Germinal center (tissue), 1 donor: ENCODE measurements around the gene TOR2A.

Experiments used
- DNase-seq: peaks from one replicate; pipeline ENCODE4 v3.0.0; 2012; ENCODE audit warnings: mixed read lengths, low spot score

TOR2A gene

DNA sequence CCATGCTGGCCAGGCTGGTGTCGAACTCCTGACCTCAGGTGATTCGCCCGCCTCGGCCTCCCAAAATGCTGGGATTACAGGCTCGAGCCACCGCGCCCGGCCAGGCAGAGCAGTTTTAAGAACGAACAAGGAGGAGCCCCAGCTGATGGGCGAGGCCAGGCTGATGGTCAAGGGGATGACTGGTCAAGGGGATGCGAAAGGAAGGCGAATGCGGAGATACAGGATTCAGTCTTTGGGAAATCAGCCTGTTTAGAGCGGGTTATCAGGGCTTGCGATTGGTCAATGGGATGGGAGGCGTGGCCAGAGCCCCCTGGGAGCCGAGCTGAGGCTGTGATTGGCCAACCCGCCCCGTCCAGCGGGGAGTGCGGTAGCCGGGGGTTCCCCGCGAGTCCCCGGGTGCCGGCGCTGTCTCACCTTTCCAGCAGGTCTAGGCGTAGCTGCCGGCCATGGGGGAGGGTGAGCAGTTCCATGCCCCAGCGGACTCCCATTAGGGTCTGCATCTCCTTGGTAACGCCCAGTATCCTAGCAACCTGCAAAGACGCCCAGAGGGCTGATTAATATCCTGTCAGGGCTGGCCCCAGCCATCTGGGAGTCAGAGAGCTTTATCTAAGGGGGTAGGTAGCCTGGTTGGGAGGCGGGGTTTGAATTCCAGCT lies 7.5 kb upstream of the TOR2A start:
- no peak for DNase-seq

DNA sequence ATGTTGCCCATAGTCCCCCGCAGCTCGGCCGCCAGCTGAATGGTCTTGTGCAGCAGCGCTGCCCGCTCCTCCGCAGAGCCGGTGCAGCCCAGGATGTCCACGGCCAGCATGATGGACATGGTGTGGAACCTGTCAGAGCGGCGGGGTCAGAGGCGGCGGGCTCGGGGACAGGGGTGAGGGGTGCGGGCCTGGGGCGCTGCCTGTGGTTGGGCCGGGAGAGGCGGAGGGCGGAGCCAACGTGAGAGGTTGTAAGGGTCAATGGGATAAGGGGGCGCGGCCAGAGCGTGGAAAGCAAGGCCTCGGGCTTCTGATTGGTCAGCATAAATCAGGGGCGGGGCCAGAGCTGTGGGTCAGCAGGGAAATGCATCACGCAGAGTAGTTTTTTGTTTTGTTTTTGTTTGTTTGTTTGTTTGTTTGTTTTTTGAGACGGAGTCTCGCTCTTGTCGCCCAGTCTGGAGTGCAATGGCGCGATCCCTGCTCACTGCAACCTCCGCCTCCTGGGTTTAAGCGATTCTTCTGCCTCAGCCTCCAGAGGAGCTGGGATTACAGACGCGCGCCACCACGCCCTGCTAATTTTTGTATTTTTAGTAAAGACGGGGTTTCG lies 6.8 kb upstream of the TOR2A start:
- no peak for DNase-seq

- no peak for DNase-seq
Measured at GRCh38 chr9:127739614-127740330, 4.7 kb upstream of the TOR2A start.

DNA sequence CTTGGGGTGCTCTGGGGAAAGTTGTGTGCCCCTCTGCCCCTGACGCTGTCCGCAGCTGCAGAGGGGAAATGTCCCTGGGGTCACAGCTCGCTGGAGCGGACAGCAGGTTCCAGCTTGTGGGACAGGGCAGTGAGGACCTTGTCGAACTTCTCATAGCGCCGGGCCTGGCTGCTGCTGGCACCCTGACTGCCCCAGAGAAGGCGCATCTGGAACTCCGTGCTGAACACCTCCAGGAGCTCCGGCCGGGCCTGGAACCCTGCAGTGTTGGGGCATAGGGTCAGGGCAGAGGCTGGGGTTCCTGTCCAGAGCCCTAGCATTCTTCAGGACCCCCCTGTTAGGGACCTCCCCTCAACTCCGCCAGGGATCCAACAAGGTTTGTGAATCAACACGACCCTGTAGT lies 3.6 kb upstream of the TOR2A start:
- no peak for DNase-seq

GRCh38 chr9:127735530-127736185 lies 564 bp upstream of the TOR2A start:
- DNase-seq = no peak

DNA sequence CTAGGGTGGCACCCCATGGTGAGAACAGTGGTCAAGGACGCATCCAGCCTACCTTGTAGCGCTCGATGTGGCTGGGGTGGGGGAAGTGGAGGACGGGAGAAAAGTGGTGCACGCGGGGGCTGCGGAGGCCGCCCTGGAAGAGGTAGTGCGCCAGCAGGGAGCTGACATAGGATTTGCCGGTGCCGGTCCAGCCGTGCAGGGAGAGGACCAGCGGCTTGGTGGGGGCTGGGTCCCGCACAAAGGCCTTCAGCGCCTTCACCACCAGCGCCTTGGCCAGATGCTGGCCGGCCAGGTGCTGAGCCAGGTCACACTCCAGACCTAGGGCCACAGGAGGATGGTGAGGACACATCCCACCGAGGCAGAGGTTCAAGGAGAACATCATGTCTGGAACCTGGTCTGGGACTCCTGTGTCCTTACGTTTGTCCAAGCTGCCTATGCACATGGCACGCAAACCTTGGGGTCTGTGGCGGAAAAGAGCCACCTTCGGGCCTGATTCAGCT lies 797 bp downstream of the TOR2A start:
- DNase-seq = no peak

- no peak for DNase-seq
Measured at GRCh38 chr9:127733614-127734013, 1.5 kb downstream of the TOR2A start.

DNA sequence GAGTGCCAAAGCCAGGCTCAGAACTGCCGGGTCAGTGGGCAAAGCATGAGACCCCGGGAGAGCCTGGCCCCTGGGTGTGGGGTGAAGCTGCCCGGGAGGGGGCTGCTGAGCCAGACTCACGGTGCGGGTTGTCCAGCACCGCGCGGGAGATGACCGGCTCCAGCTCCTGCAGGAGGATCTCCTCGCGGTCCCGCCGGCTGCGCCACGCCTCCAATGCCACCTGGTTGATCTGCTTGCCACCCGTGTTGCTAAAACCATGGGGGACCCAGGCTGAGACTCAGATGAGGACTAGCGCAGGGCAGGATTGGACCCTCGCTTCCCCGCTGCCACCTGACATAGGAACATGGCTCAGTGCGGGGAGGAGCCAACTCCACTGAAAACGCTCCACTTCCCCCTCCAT lies 2.6 kb downstream of the TOR2A start:
- DNase-seq = no peak

GRCh38 chr9:127731938-127732337 lies 3.2 kb downstream of the TOR2A start:
- DNase-seq = no peak

DNA sequence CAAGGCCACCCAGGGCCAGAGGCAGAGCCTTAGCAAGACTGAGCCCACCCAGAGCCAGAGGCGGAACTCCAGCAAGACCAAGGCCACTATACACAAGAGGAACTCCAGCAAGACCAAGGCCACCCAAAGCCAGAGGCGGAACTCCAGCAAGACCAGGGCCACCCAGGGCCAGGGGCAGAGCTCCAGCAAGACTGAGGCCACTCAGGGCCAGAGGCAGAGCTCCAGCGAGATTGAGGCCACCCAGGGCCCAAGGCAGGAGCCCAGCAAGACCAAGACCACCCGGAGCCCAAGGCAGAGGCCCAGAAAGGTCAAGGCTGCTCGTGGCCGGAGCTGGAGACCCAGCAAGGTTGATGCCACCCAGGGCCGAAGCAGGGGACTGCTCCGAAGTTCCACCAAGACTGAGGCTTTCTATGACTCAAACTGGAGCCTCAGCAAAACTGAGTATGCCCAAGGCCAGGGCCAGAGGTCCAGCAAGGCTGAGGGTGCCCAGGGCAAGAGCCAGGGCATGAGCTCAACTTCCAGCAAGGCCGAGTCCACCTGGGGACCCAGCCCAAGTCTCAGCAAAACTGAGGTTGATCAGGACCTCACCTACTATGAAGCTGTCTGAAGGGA lies 4.2 kb downstream of the TOR2A start:
- no peak for DNase-seq

GRCh38 chr9:127730262-127730661 lies 4.8 kb downstream of the TOR2A start:
- DNase-seq = no peak

- DNase-seq = no peak
Measured at GRCh38 chr9:127729522-127730256, 5.4 kb downstream of the TOR2A start.

DNA sequence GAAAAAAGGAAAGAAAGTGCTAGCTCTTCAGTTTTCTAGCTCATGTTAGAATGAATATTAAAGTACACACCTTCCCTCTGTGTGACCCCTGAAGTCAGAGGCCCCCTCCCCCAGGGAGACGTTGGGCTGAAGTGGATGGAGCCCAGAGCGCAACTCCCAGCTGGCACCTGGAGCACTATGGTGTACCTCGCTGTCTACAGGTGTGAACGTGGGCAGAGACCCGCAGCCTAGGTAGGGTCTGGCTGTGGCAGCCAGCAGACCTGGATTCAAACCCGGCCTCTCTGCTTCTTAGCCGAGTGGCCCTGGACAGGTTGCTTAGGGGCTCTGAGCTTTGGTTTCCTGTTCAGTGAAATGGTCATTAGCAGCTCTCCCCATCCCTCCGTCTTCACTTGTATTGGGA lies 6.3 kb downstream of the TOR2A start:
- DNase-seq = no peak

- DNase-seq = no peak
Measured at GRCh38 chr9:127726871-127727270, 8.2 kb downstream of the TOR2A start.

DNA sequence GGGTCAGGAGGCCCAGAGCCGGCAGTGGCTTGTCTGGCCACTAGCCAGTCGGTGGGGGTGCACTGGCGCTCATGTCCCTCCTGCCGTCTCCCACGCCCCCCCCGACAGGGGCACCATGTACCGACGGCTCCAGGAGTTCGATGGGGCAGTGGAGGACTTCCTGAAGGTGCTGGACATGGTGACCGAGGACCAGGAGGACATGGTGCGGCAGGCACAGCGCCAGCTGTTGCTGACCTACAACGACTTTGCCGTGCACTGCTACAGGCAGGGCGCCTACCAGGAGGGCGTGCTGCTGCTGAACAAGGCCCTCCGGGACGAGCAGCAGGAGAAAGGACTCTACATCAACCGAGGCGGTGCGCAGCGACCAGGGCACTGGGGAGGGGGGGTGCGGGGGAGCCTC lies 11.1 kb downstream of the TOR2A start:
- no peak for DNase-seq

DNA sequence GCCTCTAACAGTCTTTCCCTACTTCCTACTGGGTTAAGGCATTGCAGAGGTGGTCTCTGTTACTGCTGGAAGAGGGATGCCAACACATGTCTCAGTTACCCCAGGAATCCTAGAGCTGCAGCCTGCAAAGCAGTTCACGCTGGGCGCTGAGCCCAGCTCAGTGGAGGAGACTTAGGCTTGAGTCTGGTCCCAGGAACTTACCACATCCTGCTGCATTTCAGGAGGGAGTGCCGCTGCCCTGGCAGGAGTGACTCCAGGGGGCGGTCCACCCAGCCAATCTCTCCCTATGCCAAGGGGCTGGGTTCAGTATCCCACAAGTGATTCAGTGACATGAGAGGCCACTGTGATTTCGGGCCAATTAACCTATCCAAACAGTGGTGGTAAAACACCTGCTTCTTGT lies 11.7 kb downstream of the TOR2A start:
- DNase-seq = no peak

DNA sequence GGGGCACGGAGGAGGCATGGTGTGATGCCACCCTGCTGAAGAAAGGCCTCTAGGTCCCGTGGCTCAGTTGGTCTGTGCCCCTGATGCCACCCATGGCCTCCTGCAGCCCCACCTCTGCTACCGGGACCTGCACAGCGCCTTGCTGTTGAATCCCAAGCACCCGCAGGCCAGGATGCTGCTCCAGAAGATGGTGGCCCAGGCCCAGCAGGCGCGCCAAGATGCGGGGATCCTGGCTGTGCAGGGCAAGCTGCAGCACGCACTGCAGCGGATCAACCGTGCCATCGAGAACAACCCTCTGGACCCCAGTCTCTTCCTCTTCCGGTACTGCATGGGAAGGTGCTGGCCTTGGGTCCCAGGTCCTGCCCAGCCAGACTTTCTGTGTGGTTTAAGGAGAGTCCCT lies 12.1 kb downstream of the TOR2A start:
- DNase-seq = no peak

DNA sequence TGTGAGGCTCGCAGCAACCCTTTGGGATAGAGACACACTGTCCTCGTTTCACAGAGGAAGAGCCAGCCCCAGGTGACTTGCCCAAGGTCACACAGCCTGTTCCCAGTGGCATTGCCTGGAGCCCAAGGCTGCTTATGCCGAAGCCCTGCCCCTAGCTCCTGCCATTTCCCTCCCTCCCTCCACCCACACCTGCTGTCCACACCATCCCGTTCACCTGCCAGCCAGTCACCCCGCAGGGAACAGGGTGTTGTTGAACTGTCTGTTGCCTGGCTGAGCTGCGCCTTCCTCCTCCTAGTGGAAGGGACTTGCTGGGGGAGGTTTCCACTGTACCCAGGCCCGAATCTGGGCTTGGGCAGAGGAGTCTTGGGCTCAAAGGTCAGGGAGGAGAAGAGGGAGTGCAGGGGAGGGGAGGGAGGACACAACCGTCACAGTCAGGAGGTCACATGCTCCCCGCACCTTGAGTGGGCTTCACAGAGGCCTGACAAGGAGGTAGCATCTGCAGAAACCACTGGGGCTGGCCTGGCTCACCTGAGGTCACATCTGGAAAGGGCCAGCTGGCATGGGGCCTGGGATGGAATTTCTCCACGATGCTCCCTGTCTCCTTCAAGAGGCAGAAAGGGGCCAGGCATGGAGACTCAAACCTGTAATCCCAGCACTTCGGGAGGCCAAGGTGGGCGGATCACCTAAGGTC lies 12.9 kb downstream of the TOR2A start:
- no peak for DNase-seq

DNA sequence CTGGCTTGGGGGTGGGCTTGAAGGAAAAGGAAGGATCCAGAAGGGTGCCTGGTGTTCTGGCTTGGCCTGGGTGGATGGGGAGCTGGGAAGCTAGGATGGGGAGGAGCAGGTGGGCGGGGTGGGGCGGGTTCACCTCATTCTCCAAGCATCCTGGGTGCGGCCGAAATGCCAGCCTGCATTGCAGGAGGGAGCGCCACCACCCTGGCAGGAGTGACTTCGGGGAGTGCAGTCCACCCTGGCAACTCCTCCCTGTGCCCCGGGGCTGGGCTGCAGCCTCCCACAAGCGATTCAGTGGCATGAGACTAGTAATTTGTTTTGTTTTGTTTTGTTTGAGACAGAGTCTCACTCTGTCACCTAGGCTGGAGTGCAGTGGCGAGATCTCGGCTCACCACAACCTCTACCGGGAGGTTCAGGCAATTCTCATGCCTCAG lies 13.7 kb downstream of the TOR2A start:
- no peak for DNase-seq

GRCh38 chr9:127720865-127721227 lies 14.2 kb downstream of the TOR2A start:
- DNase-seq = no peak
